ENCODE results near the gene RNF7.
A peak's percentile ranks its signal among the peaks of the same experiment; 100 is the strongest.
"Not testable (repeated sequence)": the region's sequence is repeated elsewhere in the genome, so short reads cannot be mapped to it uniquely, and the experiment has no call there.

Gene RNF7

GRCh38 chr3:141738022-141738890 is at the start of gene RNF7:
Gene RNF7 (plus strand): TSS chr3:141738298. CDS start chr3:141738342, 44 bp downstream.
- H3K4me1 ChIP-seq (ENCODE audit: low read length) = peaks cover 18% of the 10 kb centered on the region
- peak within 1 kb of the TSS; percentile 81 for H2AFZ ChIP-seq (ENCODE audit: low read length)
- H3K79me2 ChIP-seq (ENCODE audit: low read length) = peaks cover 49% of the 10 kb centered on the region

GRCh38 chr3:141690431-141691072 is 47.5 kb upstream of the RNF7 start:
- Histone ChIP-seq H2AFZ (ENCODE audit: low read length) (no peak overlapping the region), H3K36me3 (replicated peaks; ENCODE audit: insufficient read depth, low read length) (no peaks in the 10 kb centered on the region), H3K9ac (ENCODE audit: low read length) (no peak overlapping the region), H4K20me1 (ENCODE audit: insufficient read depth, low read length) (no peaks in the 10 kb centered on the region), H3K4me3 (ENCODE audit: low read length) (no peak overlapping the region), H3K4me1 (ENCODE audit: low read length) (no peaks in the 10 kb centered on the region), H3K27me3 (replicated peaks; ENCODE audit: insufficient read depth, low read length) (no peaks in the 10 kb centered on the region), H3K79me2 (ENCODE audit: low read length) (no peaks in the 10 kb centered on the region), H3K27ac (ENCODE audit: low read length) (no peak overlapping the region), H3F3A (ENCODE audit: insufficient read depth, low read length) (no peaks in the 10 kb centered on the region), H3K9me3 (replicated peaks; ENCODE audit: insufficient read depth, low read length) (no peaks in the 10 kb centered on the region), H3K9me2 (replicated peaks; ENCODE audit: insufficient read depth, low read length) (no peaks in the 10 kb centered on the region), H3K4me2 (ENCODE audit: low read depth, low read length) (no peak overlapping the region)
- no peak for DNase-seq
- TF ChIP-seq EZH2 (optimal IDR thresholded peaks at IDR 0.05; ENCODE audit: low read depth, low read length) (no peak), CTCF (IDR thresholded peaks at IDR 0.05; ENCODE audit: low read length) (no peak), EZH2phosphoT487 (IDR thresholded peaks at IDR 0.05; ENCODE audit: low read length) (no peak)

More at GRCh38 chr3:141738022-141738890, at the start of gene RNF7:
- TF ChIP-seq CTCF (IDR thresholded peaks at IDR 0.05; ENCODE audit: low read length) = peak; percentile 76
- no peak for TF ChIP-seq EZH2phosphoT487 (IDR thresholded peaks at IDR 0.05; ENCODE audit: low read length)
- no peaks in the 10 kb centered on the region for H3F3A ChIP-seq (ENCODE audit: insufficient read depth, low read length)
- peak within 1 kb of the TSS; percentile 88 for H3K4me3 ChIP-seq (ENCODE audit: low read length)
- peak within 1 kb of the TSS; percentile 84 for H3K9ac ChIP-seq (ENCODE audit: low read length)
- DNase-seq = peak; percentile 97
- H4K20me1 ChIP-seq (ENCODE audit: insufficient read depth, low read length) = 0 out of 2 replicates have a peak, but pooled peaks cover 3% of the 10 kb centered on the region
- 0 out of 2 replicates have a peak, but pooled peaks cover 3% of the 10 kb centered on the region for H3K36me3 ChIP-seq (replicated peaks; ENCODE audit: insufficient read depth, low read length)
- peak within 1 kb of the TSS; percentile 64 for H3K27ac ChIP-seq (ENCODE audit: low read length)
- peak within 1 kb of the TSS; percentile 77 for H3K4me2 ChIP-seq (ENCODE audit: low read depth, low read length)
- H3K27me3 ChIP-seq (replicated peaks; ENCODE audit: insufficient read depth, low read length) = no peaks in the 10 kb centered on the region; the same call in 1 of the 2 replicates
- no peaks in the 10 kb centered on the region for H3K9me2 ChIP-seq (replicated peaks; ENCODE audit: insufficient read depth, low read length)
- H3K9me3 ChIP-seq (replicated peaks; ENCODE audit: insufficient read depth, low read length) = no peaks in the 10 kb centered on the region

GRCh38 chr3:141691471-141691870 is 46.6 kb upstream of the RNF7 start:
- H3K27me3 ChIP-seq (replicated peaks; ENCODE audit: insufficient read depth, low read length); H4K20me1 ChIP-seq (ENCODE audit: insufficient read depth, low read length); H3F3A ChIP-seq (ENCODE audit: insufficient read depth, low read length); H3K4me3 ChIP-seq (ENCODE audit: low read length); DNase-seq; H3K79me2 ChIP-seq (ENCODE audit: low read length); H3K9me2 ChIP-seq (replicated peaks; ENCODE audit: insufficient read depth, low read length); H3K27ac ChIP-seq (ENCODE audit: low read length); H3K4me2 ChIP-seq (ENCODE audit: low read depth, low read length); H2AFZ ChIP-seq (ENCODE audit: low read length); H3K36me3 ChIP-seq (replicated peaks; ENCODE audit: insufficient read depth, low read length); H3K4me1 ChIP-seq (ENCODE audit: low read length); H3K9me3 ChIP-seq (replicated peaks; ENCODE audit: insufficient read depth, low read length); H3K9ac ChIP-seq (ENCODE audit: low read length): not testable (repeated sequence)

- not testable (repeated sequence) for H3K4me2 ChIP-seq (ENCODE audit: low read depth, low read length); H3K36me3 ChIP-seq (replicated peaks; ENCODE audit: insufficient read depth, low read length); H4K20me1 ChIP-seq (ENCODE audit: insufficient read depth, low read length); H3K9ac ChIP-seq (ENCODE audit: low read length); H3K79me2 ChIP-seq (ENCODE audit: low read length); H3K27ac ChIP-seq (ENCODE audit: low read length); H3K27me3 ChIP-seq (replicated peaks; ENCODE audit: insufficient read depth, low read length); H2AFZ ChIP-seq (ENCODE audit: low read length); DNase-seq; H3K4me1 ChIP-seq (ENCODE audit: low read length); H3K9me2 ChIP-seq (replicated peaks; ENCODE audit: insufficient read depth, low read length); H3K4me3 ChIP-seq (ENCODE audit: low read length); H3K9me3 ChIP-seq (replicated peaks; ENCODE audit: insufficient read depth, low read length); H3F3A ChIP-seq (ENCODE audit: insufficient read depth, low read length)
Observed at GRCh38 chr3:141692973-141693372, 45.1 kb upstream of the RNF7 start.
